Trophoblast cell (in vitro differentiated cells and primary cell): Measurements from ENCODE around the gene ACSBG1.
"Not testable (repeated sequence)": the region's sequence is repeated elsewhere in the genome, so short reads cannot be mapped to it uniquely, and the experiment has no call there.

Experiments used
- DNase-seq, 2 donors: peaks; one replicate each; pipeline ENCODE4 v3.0.0-alpha.2; 2016
- H2AFZ ChIP-seq: 2 replicates; pipeline ENCODE4 v1.6.1; 2013; ENCODE audit warnings: low read length, moderate library complexity, mild to moderate bottlenecking; ENCODE audit not compliant: insufficient read depth, poor library complexity
- H2AK5ac ChIP-seq: 2 replicates; pipeline ENCODE4 v1.6.1; 2013; ENCODE audit warnings: mild to moderate bottlenecking, low read length
- H2BK120ac ChIP-seq: 2 replicates; pipeline ENCODE4 v1.6.1; 2013; ENCODE audit warnings: low read length, mild to moderate bottlenecking, moderate library complexity; ENCODE audit not compliant: insufficient read depth, poor library complexity
- H2BK12ac ChIP-seq: 2 replicates; pipeline ENCODE4 v1.6.1; 2013; ENCODE audit warnings: mild to moderate bottlenecking, low read length, moderate library complexity
- H2BK5ac ChIP-seq: 2 replicates; pipeline ENCODE4 v1.6.1; 2013; ENCODE audit warnings: low read length, low read depth, moderate library complexity, mild to moderate bottlenecking; ENCODE audit not compliant: poor library complexity
- H3K14ac ChIP-seq: 2 replicates; pipeline ENCODE4 v1.6.1; 2013; ENCODE audit warnings: mild to moderate bottlenecking, low read length
- H3K18ac ChIP-seq: 2 replicates; pipeline ENCODE4 v1.6.1; 2013; ENCODE audit warnings: mild to moderate bottlenecking, low read length
- H3K23ac ChIP-seq: 2 replicates; pipeline ENCODE4 v1.6.1; 2013; ENCODE audit warnings: low read length
- H3K27ac ChIP-seq: 2 replicates; pipeline ENCODE4 v1.5.1; 2013; ENCODE audit warnings: low read depth, mild to moderate bottlenecking, inconsistent platforms, low read length, moderate library complexity
- H3K27me3 ChIP-seq: 2 replicates; pipeline ENCODE4 v1.6.1; 2013; ENCODE audit warnings: inconsistent platforms, mild to moderate bottlenecking, low read length, moderate library complexity; ENCODE audit not compliant: insufficient read depth
- H3K36me3 ChIP-seq, 2 experiments: 1 replicate in 1 of 2; 2 replicates in 1 of 2; pipeline ENCODE4 v1.6.1; 2013; ENCODE audit warnings: low read length in 2 of 2, mild to moderate bottlenecking in 2 of 2, moderate library complexity in 1 of 2; ENCODE audit not compliant: insufficient read depth in 2 of 2, control insufficient read depth in 1 of 2
- H3K4ac ChIP-seq: 2 replicates; pipeline ENCODE4 v1.6.1; 2013; ENCODE audit warnings: low read depth, mild to moderate bottlenecking, low read length, moderate library complexity
- H3K4me1 ChIP-seq, 2 experiments: 1 replicate in 1 of 2; 2 replicates in 1 of 2; pipeline ENCODE4 v1.6.1; 2013; ENCODE audit warnings: low read length in 2 of 2, mild to moderate bottlenecking in 2 of 2, moderate library complexity in 1 of 2; ENCODE audit not compliant: insufficient read depth in 2 of 2, control insufficient read depth in 1 of 2
- H3K4me2 ChIP-seq: 2 replicates; pipeline ENCODE4 v1.6.1; 2013; ENCODE audit warnings: inconsistent platforms, mild to moderate bottlenecking, low read length, moderate library complexity
- H3K4me3 ChIP-seq: 2 replicates; pipeline ENCODE4 v1.5.1; 2013; ENCODE audit warnings: mild to moderate bottlenecking, low read depth, low read length, inconsistent platforms
- H3K79me1 ChIP-seq: one replicate; pipeline ENCODE4 v1.6.1; 2013; ENCODE audit warnings: low read length
- H3K79me2 ChIP-seq: 2 replicates; pipeline ENCODE4 v1.6.1; 2013; ENCODE audit warnings: low read length, mild to moderate bottlenecking; ENCODE audit not compliant: control insufficient read depth, insufficient read depth, poor library complexity
- H3K9ac ChIP-seq: 2 replicates; pipeline ENCODE4 v1.6.1; 2013; ENCODE audit warnings: mild to moderate bottlenecking, low read length
- H3K9me3 ChIP-seq: 2 replicates; pipeline ENCODE4 v1.6.1; 2013; ENCODE audit warnings: low read depth, mild to moderate bottlenecking, control low read depth, inconsistent platforms, low read length; ENCODE audit not compliant: insufficient read depth
- H4K12ac ChIP-seq: 2 replicates; pipeline ENCODE4 v1.6.1; 2013; ENCODE audit warnings: low read depth, mild to moderate bottlenecking, low read length, moderate library complexity
- H4K8ac ChIP-seq: 2 replicates; pipeline ENCODE4 v1.6.1; 2013; ENCODE audit warnings: low read depth, mild to moderate bottlenecking, low read length, moderate library complexity
- H4K91ac ChIP-seq: one replicate; pipeline ENCODE4 v1.6.1; 2013; ENCODE audit warnings: low read depth, mild to moderate bottlenecking, low read length, moderate library complexity
- WGBS: extraction: QIAGEN DNeasy Blood & Tissue Kit; methylation state at CpG from one replicate; pipeline ENCODE4 v1.1.7; 2013; ENCODE audit warnings: missing lambda C conversion rate; ENCODE audit not compliant: insufficient read length, insufficient coverage; ENCODE audit errors: extremely low coverage; 5-methylcytosine and 5-hydroxymethylcytosine counted together

The ACSBG1 gene

GRCh38 chr15:78251136-78251535 is 16.8 kb upstream of the ACSBG1 start:
- no peaks in the 10 kb centered on the region for H3K9me3 ChIP-seq
- no peaks in the 10 kb centered on the region for H3K27me3 ChIP-seq
- no peak overlapping the region for H3K14ac ChIP-seq
- no peaks in the 10 kb centered on the region for H3K4me1 ChIP-seq
- H3K18ac ChIP-seq: no peak overlapping the region
- H3K27ac ChIP-seq: no peak overlapping the region
- H2BK12ac ChIP-seq: no peak overlapping the region
- H4K12ac ChIP-seq: no peak overlapping the region
- H2BK120ac ChIP-seq: no peak overlapping the region
- no peak overlapping the region for H2BK5ac ChIP-seq
- no peaks in the 10 kb centered on the region for H3K79me1 ChIP-seq
- WGBS: no CpG with 5 or more reads among the region's 9 CpGs
- H4K91ac ChIP-seq: no peak overlapping the region
- no peak overlapping the region for H3K23ac ChIP-seq
- H2AK5ac ChIP-seq: no peak overlapping the region
- no peak overlapping the region for H2AFZ ChIP-seq
- H3K36me3 ChIP-seq: no peaks in the 10 kb centered on the region
- H3K4ac ChIP-seq: no peak overlapping the region
- DNase-seq: no peak
- no peak overlapping the region for H3K4me2 ChIP-seq
- H3K79me2 ChIP-seq: no peaks in the 10 kb centered on the region
- no peak overlapping the region for H3K9ac ChIP-seq
- H4K8ac ChIP-seq: no peak overlapping the region
- H3K4me3 ChIP-seq: no peak overlapping the region

GRCh38 chr15:78249131-78249530 is 14.8 kb upstream of the ACSBG1 start:
- no peaks in the 10 kb centered on the region for H3K79me2 ChIP-seq
- H3K23ac ChIP-seq: no peak overlapping the region
- H3K27ac ChIP-seq: no peak overlapping the region
- no peak overlapping the region for H4K91ac ChIP-seq
- H3K9ac ChIP-seq: no peak overlapping the region
- no peak overlapping the region for H3K4me3 ChIP-seq
- H3K14ac ChIP-seq: no peak overlapping the region
- no peak overlapping the region for H4K12ac ChIP-seq
- H2BK120ac ChIP-seq: no peak overlapping the region
- WGBS: no CpG with 5 or more reads among the region's 5 CpGs
- no peak overlapping the region for H2AFZ ChIP-seq
- no peaks in the 10 kb centered on the region for H3K36me3 ChIP-seq
- H3K4me2 ChIP-seq: no peak overlapping the region
- peaks cover 2% of the 10 kb centered on the region for H3K9me3 ChIP-seq
- no peak overlapping the region for H2BK5ac ChIP-seq
- H2AK5ac ChIP-seq: no peak overlapping the region
- no peak overlapping the region for H3K4ac ChIP-seq
- no peak for DNase-seq
- H3K4me1 ChIP-seq: peaks cover 0 to 2% of the 10 kb centered on the region in 2 experiments
- H3K27me3 ChIP-seq: no peaks in the 10 kb centered on the region
- H3K79me1 ChIP-seq: no peaks in the 10 kb centered on the region
- no peak overlapping the region for H4K8ac ChIP-seq
- H2BK12ac ChIP-seq: no peak overlapping the region
- no peak overlapping the region for H3K18ac ChIP-seq

DNA sequence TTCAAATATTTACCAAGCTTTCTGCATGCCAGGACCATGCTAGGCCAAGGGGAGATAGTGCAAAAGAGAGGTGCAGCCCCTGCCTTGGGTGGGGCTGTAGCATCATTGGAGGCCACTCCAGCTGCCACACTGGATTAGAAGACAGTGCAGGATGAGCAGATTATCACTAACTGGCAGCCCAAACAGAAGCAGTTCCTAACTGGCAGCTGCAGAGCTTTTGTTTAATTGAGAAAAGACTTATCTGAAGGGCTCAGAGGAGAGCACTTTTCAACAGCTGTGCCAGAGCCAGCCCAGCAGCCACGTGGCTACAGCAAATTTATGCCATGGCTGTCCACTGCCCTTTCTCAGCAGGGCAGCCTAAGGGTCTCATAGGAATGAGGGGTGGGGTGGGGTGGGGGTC is 13.5 kb upstream of the ACSBG1 start:
- H4K8ac ChIP-seq: no peak overlapping the region
- H2AK5ac ChIP-seq: no peak overlapping the region
- no peak overlapping the region for H3K4ac ChIP-seq
- H3K9ac ChIP-seq: no peak overlapping the region
- H3K18ac ChIP-seq: no peak overlapping the region
- no peak overlapping the region for H2BK120ac ChIP-seq
- H3K23ac ChIP-seq: no peak overlapping the region
- peaks cover 0 to 6% of the 10 kb centered on the region in 2 experiments for H3K4me1 ChIP-seq
- no peaks in the 10 kb centered on the region for H3K79me2 ChIP-seq
- H3K79me1 ChIP-seq: no peaks in the 10 kb centered on the region
- no peak for DNase-seq
- no peak overlapping the region for H2AFZ ChIP-seq
- H2BK5ac ChIP-seq: no peak overlapping the region
- no peaks in the 10 kb centered on the region for H3K36me3 ChIP-seq
- H2BK12ac ChIP-seq: no peak overlapping the region
- no CpG with 5 or more reads among the region's 1 CpG for WGBS
- no peak overlapping the region for H3K4me2 ChIP-seq
- H3K27me3 ChIP-seq: no peaks in the 10 kb centered on the region
- H3K4me3 ChIP-seq: no peak overlapping the region
- peaks cover 2% of the 10 kb centered on the region for H3K9me3 ChIP-seq
- no peak overlapping the region for H4K91ac ChIP-seq
- no peak overlapping the region for H3K14ac ChIP-seq
- no peak overlapping the region for H3K27ac ChIP-seq
- no peak overlapping the region for H4K12ac ChIP-seq

GRCh38 chr15:78245976-78246620 is 11.7 kb upstream of the ACSBG1 start:
- WGBS: no CpG with 5 or more reads among the region's 39 CpGs
- not testable (repeated sequence) for H3K4ac ChIP-seq, H3K36me3 ChIP-seq, H3K79me2 ChIP-seq, H3K27ac ChIP-seq, H3K4me1 ChIP-seq, H3K79me1 ChIP-seq, DNase-seq, H3K9me3 ChIP-seq, H2AK5ac ChIP-seq, H3K14ac ChIP-seq, H4K8ac ChIP-seq, H4K91ac ChIP-seq, H2BK120ac ChIP-seq, H3K4me2 ChIP-seq, H2BK12ac ChIP-seq, H3K9ac ChIP-seq, H2BK5ac ChIP-seq, H3K4me3 ChIP-seq, H3K23ac ChIP-seq, H3K18ac ChIP-seq, H3K27me3 ChIP-seq, H4K12ac ChIP-seq, H2AFZ ChIP-seq
